NCI-H460 (cell line): ENCODE results near the gene FAM114A2. TPM values are rescaled to one million over a fixed set of nuclear protein-coding genes. Genes with fewer than 3 reads are reported as not detected.
"Not testable (repeated sequence)": the region's sequence is repeated elsewhere in the genome, so short reads cannot be mapped to it uniquely, and the experiment has no call there.

ENCODE experiments used
- DNase-seq: peaks from one replicate; pipeline ENCODE4 v3.0.0-alpha.2; 2016; ENCODE audit warnings: low read depth; ENCODE audit errors: extremely low read depth
- polyA plus RNA-seq: library from polyadenylated mRNA; depleted of rRNA; stranded (reverse); fragments of >200 nt; gene quantifications from 2 replicates; pipeline ENCODE4 v1.2.3, GENCODE V29; 2014; cell fraction: nucleus; rRNA removed
- total RNA-seq: library from RNA; depleted of rRNA; stranded (reverse); fragments of >200 nt; shearing (Covaris generic); gene quantifications from 2 replicates; pipeline ENCODE4 v1.2.3, GENCODE V29; 2014; rRNA removed

Gene FAM114A2
- 16.3 and 21.3 TPM in 2 replicates for total RNA-seq
- polyA plus RNA-seq: 18.5 and 22.8 TPM in 2 replicates

DNA sequence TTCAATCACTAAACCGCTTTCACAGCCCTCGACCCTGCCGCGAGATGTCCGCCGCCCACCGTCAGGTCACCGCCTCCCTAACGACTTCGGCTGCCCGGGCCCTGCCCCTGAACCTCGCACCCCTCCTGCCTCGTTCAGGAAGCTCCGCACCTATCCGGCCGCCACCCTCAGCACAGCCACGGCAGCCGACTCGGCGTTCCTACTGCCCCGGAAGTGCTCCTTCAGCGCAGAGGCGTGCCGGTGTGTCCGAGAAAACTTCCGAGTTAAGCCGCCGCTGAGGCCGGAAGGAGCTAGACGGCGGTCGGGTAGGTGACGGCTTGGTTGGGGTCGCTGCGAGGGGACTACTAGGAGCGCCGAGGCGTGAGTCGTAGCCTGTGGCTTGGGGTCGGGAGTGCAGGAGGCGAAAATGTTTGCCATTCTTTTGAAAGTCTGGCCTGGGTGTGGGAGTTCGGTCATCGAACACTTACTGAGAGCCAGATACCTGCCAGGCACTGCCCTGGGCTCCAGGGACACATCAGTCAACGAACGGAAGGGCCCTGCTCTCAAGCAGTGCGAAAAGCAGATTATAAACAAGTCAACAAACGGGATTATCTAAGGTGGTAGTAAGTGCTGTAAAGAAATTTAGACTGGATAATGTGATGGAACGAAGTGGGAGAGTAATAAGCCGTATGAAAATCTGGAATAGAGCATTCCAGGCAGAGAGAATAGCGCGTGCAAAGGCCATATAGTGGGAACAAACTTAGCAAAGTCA lies at the start of gene FAM114A2, which contains the start of gene MFAP3:
Gene FAM114A2, minus strand, starts transcription at position 204 of the 751 bp plus-strand sequence. CDS start 3,957 bp downstream, outside the sequence.
Gene MFAP3, plus strand, starts transcription at position 261 of the 751 bp plus-strand sequence. CDS start 10,756 bp downstream, outside the sequence.
- DNase-seq: peak; percentile 82

- no peak for DNase-seq
Measured at GRCh38 chr5:154087260-154087659, 48.5 kb upstream of the FAM114A2 start.

DNA sequence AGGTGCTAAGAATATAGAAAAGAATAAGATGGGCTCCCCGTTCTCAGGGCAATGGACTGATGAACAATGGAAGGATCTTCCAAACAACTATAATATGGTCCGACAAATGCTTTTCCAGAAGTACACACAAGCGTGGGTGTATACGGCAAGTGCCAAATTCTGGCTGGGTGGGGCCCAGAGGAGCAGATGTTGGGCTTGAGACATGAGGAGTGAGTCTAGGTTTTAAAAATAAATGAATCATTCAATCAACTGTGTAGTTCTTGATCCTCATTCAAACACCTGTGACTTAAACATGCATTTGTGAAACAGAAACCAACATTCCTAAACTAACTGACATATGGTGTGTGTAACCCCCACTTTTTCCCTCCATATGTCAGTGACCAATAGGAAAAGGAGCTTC lies 47.9 kb upstream of the FAM114A2 start:
- no peak for DNase-seq

- DNase-seq: no peak
Measured at GRCh38 chr5:154086146-154086545, 47.4 kb upstream of the FAM114A2 start.

- DNase-seq: no peak
Measured at GRCh38 chr5:154084062-154084639, 45.4 kb upstream of the FAM114A2 start.

DNA sequence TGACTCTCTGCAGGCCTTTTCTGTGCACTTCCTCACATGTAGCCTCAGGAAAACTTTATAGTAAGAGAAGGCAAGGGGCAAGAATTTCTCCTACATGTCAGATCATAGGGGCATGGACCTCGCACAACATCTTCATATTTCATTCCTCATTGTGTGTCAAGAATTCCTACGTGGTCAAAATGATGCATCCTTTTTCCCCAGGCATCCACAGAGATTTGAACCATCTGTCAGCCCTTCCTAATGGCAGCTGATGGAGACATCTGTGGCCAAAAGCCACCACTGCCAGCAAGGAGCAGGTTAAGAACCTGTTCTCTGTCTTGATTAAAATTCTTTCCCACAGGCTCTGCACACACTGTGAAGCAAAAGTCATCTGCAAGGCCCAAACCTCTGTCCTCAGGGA lies 42.5 kb upstream of the FAM114A2 start:
- DNase-seq: no peak

- peak; percentile 49 for DNase-seq
Measured at GRCh38 chr5:154078272-154078671, 39.6 kb upstream of the FAM114A2 start.

- peak; percentile 37 for DNase-seq
Measured at GRCh38 chr5:154077696-154078095, 39.0 kb upstream of the FAM114A2 start.

- DNase-seq: no peak
Measured at GRCh38 chr5:154076240-154076922, 37.7 kb upstream of the FAM114A2 start.

GRCh38 chr5:154072414-154073171 lies 33.9 kb upstream of the FAM114A2 start:
- peak; percentile 76 for DNase-seq

DNA sequence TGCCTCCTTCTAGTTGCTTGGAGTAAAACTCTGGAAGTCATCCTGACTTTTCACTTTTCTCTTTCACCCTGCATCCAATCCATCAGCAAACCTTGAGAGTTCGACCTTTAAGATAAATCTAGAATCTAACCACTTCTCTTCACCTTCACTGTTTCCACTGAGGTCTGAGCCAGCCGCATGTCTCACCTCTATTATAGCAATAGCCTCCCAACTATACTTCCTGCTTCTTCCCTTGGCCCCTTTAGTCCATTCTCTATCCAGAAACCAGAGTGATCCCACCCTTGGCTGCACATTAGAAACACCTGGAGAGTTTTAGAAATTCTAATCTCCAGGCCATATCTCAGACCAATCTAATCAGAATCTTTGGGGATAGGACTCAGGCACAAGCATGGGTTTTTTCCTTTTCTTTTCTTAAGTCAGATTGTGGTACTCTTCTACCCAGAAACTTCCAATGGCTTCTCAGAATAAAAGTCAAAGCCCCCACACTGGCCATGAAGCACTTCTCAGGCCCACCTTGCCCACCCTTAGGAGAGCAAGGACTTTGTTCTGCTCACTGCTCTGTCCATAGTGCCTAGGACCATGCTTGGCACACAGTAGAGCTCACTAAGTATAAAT lies 33.2 kb upstream of the FAM114A2 start:
- no peak for DNase-seq

GRCh38 chr5:154069854-154070253 lies 31.1 kb upstream of the FAM114A2 start:
- DNase-seq: not testable (repeated sequence)

GRCh38 chr5:154065971-154066370 lies 27.3 kb upstream of the FAM114A2 start:
- DNase-seq: no peak

DNA sequence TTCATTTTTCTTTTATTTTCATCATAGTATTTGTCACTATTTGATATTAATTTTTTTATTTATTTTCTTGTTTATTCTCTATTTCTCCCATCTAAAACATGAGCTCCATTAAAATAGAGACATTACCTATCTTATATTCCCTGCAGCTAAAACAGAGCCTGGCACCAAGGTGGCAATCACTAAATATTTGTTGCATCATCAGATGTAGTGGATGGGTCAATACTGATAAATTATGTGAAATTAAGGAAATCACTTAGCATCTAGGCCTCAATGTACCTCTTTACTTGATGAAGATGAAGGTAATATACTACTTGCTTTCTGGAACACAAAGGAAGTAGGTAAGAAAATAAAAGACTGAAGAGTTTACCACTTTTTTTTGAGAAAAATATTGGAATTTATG lies 24.7 kb upstream of the FAM114A2 start:
- DNase-seq: no peak

GRCh38 chr5:154060606-154061005 lies 21.9 kb upstream of the FAM114A2 start:
- no peak for DNase-seq

DNA sequence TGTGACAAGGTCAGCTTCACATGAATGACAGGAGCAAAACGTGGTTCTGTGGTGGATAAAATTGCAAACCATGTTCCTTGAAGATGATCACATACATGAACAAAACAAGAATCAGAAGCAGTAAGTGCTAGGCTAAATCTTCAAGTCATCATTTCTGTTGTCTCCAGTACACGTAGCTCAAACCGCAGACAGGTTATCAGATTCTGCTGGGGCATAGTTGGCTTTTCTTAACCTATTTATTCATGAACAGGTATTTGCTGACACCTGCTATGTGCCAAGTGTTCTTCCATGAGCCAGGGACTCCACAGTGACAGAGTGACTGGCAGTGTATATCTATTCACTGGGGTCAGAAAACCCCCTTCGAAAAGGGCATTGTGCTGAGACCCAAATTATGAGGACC lies 20.9 kb upstream of the FAM114A2 start:
- DNase-seq: no peak

- DNase-seq: no peak
Measured at GRCh38 chr5:154059039-154059430, 20.3 kb upstream of the FAM114A2 start.

DNA sequence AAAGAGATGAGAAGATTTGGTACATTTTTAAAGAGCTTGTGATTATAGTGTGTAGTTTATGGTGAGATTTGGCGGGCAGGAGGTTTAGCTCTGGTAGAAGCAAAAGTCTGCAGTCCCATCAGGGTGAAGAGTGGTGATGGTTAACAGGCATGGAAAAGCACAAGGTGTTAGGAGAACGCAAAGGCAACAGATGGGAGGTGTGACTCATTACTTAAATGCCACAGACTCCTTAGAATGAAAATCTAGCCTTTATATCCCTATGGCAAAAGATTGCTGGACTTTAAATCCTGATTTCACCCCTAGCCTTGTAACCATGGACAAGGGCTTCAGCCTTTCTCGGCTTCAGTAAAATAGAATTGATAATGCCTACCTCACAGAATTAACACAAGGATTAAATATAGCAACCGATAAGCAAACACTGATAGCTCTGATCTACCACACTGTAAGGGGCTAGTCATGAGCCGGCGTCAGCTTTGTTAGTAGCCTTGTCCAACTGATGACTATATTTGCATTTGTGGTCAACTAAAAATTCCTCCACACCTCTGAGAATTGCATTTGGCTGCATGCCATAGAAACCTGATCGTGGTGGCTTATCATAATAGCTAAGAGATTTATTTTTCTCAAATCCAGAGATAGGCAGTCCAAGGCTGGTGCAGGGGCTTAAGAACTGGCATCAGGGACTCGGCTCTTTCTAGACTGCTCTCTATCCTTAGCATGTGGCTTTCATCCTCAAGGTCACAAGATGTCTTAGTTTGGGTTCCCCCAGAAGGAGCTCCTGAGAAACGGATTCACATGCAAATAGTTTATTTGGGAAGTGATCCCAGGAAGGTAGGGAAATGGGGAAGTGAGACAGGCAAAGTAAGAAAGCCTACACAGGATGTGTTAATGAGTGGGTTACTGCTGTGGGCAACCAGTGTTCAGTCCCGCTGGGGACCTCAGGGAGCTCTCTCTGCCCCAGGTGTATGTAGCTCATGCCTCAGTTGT lies 19.6 kb upstream of the FAM114A2 start:
- no peak for DNase-seq

GRCh38 chr5:154055201-154055600 lies 16.5 kb upstream of the FAM114A2 start:
- DNase-seq: no peak
